ENCODE data around the gene RHBDL1. TPM values are rescaled to one million over a fixed set of nuclear protein-coding genes. Genes with fewer than 3 reads are reported as not detected.

Gene RHBDL1
- total and polyA plus RNA-seq, 2 experiments from 2014 or later: 8.4 to 10.1 TPM

DNA sequence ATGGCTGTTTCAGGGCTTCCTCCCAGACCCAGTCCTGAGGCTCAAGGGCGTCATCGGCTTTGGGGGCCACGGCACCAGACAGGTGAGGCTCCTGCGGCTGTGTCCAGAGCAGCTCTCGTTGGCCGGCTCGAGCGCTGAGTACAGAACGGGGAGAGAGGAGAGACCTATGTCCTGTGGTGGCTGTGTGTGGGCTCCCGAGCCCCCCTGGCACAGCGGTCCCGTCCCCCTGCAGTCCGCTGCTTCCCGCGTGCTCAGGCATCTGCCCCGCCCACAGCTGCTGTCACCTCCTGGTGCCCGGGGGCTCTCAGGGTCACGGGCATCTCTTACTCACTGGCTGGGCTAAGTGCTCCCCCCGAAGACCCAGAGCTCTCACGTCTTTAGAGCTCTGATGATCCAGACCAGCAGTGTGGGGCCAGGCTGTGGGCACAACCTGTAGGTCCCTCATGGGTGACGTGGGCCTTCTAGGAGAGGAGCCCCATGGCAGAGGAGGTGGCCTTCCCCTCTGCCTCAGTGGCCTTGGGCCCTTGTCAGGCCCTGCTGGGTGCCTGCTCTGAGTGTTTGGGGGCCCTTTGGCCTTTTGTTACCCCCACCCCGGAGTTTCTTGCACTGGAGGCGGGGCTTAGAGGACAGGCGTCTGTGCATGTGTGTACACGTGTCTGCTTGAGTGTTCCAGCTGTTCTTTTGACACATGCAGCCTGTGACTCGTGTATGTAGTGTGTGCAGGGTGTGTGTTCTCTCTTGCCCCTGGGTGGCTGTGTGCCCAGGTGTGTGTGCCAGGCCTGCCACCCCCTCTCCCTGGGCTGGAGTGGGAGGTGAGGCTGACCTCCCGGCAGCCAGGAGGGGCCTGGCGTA lies 22.8 kb upstream of the RHBDL1 start (continued):
- TF ChIP-seq, protein P1, sequence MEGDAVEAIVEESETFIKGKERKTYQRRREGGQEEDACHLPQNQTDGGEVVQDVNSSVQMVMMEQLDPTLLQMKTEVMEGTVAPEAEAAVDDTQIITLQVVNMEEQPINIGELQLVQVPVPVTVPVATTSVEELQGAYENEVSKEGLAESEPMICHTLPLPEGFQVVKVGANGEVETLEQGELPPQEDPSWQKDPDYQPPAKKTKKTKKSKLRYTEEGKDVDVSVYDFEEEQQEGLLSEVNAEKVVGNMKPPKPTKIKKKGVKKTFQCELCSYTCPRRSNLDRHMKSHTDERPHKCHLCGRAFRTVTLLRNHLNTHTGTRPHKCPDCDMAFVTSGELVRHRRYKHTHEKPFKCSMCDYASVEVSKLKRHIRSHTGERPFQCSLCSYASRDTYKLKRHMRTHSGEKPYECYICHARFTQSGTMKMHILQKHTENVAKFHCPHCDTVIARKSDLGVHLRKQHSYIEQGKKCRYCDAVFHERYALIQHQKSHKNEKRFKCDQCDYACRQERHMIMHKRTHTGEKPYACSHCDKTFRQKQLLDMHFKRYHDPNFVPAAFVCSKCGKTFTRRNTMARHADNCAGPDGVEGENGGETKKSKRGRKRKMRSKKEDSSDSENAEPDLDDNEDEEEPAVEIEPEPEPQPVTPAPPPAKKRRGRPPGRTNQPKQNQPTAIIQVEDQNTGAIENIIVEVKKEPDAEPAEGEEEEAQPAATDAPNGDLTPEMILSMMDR (conservative IDR thresholded peaks at IDR 0.05; ENCODE audit: low read depth in 2 of 2): no peak
- TF ChIP-seq EZH2phosphoT487 (IDR thresholded peaks at IDR 0.05; ENCODE audit: unreplicated experiment) (no peak), NANOG (IDR thresholded peaks at IDR 0.05; ENCODE audit: borderline replicate concordance) (no peak), ZNF331 (CRISPR knock-in tag; IDR thresholded peaks at IDR 0.05; ENCODE audit: low read depth) (no peak), STAT1 (IDR thresholded peaks at IDR 0.05; ENCODE audit: unreplicated experiment) (no peak), ZNF114 (CRISPR knock-in tag; IDR thresholded peaks at IDR 0.05) (no peak)

- Histone ChIP-seq H3K4me2 (no peak overlapping the region), H2AFZ (no peak overlapping the region), H3K4me3 (no peak overlapping the region), H3K4me1 (ENCODE audit: insufficient read depth) (no peaks in the 10 kb centered on the region; the same call in 1 of the 2 replicates), H4K20me1 (replicated peaks; ENCODE audit: insufficient read depth) (no peaks in the 10 kb centered on the region), H3F3A (replicated peaks; ENCODE audit: low read depth) (0 out of 2 replicates have a peak, but pooled peaks cover 2% of the 10 kb centered on the region), H3K79me2 (replicated peaks; ENCODE audit: insufficient read depth) (no peaks in the 10 kb centered on the region), H3K36me3 (ENCODE audit: insufficient read depth) (no peaks in the 10 kb centered on the region), H3K27me3 (ENCODE audit: insufficient read depth) (no peaks in the 10 kb centered on the region), H3K9me2 (ENCODE audit: insufficient read depth) (no peaks in the 10 kb centered on the region), H3K27ac (ENCODE audit: low read depth) (no peak overlapping the region)
- H3K36me3 Mint-ChIP-seq (ENCODE audit: low read depth): no peaks in the 10 kb centered on the region; the same call in 2 of the 3 replicates
- TF ChIP-seq EZH2 (IDR thresholded peaks at IDR 0.05; ENCODE audit: low read depth, unreplicated experiment) (no peak), CREB1 (CRISPR knock-in tag; IDR thresholded peaks at IDR 0.05; ENCODE audit: low read depth) (no peak), REST (IDR thresholded peaks at IDR 0.05; ENCODE audit: unreplicated experiment) (no peak), ZNF462 (CRISPR knock-in tag; IDR thresholded peaks at IDR 0.05) (no peak), NANOG (IDR thresholded peaks at IDR 0.05; ENCODE audit: borderline replicate concordance) (no peak), ZNF331 (CRISPR knock-in tag; IDR thresholded peaks at IDR 0.05; ENCODE audit: low read depth) (no peak)
- no peaks in the 10 kb centered on the region for H3K4me1 Mint-ChIP-seq
- H3K4me3 Mint-ChIP-seq: no peak overlapping the region
- ATAC-seq (no peak), DNase-seq (ENCODE audit: low spot score) (no peak)
- H3K27me3 Mint-ChIP-seq (ENCODE audit: insufficient read depth, low read depth, poor library complexity): peaks cover 2% of the 10 kb centered on the region
- no peak overlapping the region for H3K27ac Mint-ChIP-seq
- no peaks in the 10 kb centered on the region for H3K9me3 Mint-ChIP-seq
Measured at GRCh38 chr16:654034-654433, 21.4 kb upstream of the RHBDL1 start.
